Heart left ventricle (tissue), 16 donors: ENCODE results near the gene NDEL1. TPM values are rescaled to one million over a fixed set of nuclear protein-coding genes. Genes with fewer than 3 reads are reported as not detected.

Experiments used
- ATAC-seq, 4 donors: fragments of 200-7000 bp; cut with Tn5 transposase; one replicate each; pipeline ENCODE4 v1.9.1; 2020 to 2022; ENCODE audit warnings: moderate library complexity in 4 of 4, mild to moderate bottlenecking in 3 of 4, moderate number of reproducible peaks in 1 of 4
- DNase-seq, 5 donors: peaks; one replicate each; pipeline ENCODE4 v3.0.0-alpha.2; 2020
- H3K27ac ChIP-seq, 12 donors: fragments of 200-600 bp; sonication (generic) in 4 of 12; one replicate each; pipeline versions ENCODE4 v1.5.0 to v1.8.0; 2016 to 2022; ENCODE audit warnings: mild to moderate bottlenecking in 2 of 12
- H3K27me3 ChIP-seq, 9 donors: fragments of 200-600 bp; sonication (generic) in 2 of 9; one replicate each; pipeline versions ENCODE4 v1.5.1 to v1.8.0; 2016 to 2022; ENCODE audit warnings: mild to moderate bottlenecking in 3 of 9
- H3K36me3 ChIP-seq, 9 donors: fragments of 200-600 bp; sonication (generic) in 2 of 9; one replicate each; pipeline versions ENCODE4 v1.5.0 to v1.8.0; 2018 to 2022; ENCODE audit warnings: mild to moderate bottlenecking in 2 of 9
- H3K4me1 ChIP-seq, 12 donors: fragments of 200-600 bp; sonication (generic) in 4 of 12; one replicate each; pipeline versions ENCODE4 v1.5.0 to v1.8.0; 2016 to 2022; ENCODE audit warnings: mild to moderate bottlenecking in 3 of 12
- H3K4me3 ChIP-seq, 12 donors: fragments of 200-600 bp; sonication (generic) in 4 of 12; one replicate each; pipeline versions ENCODE4 v1.5.0 to v1.8.0; 2017 to 2022; ENCODE audit warnings: mild to moderate bottlenecking in 9 of 12, moderate library complexity in 4 of 12
- H3K9me3 ChIP-seq, 12 donors: fragments of 200-600 bp; sonication (generic) in 4 of 12; one replicate each; pipeline versions ENCODE4 v1.5.0 to v1.8.0; 2016 to 2022; ENCODE audit warnings: mild to moderate bottlenecking in 1 of 12
- POLR2A ChIP-seq, 2 donors: fragments of 450-650 bp; IDR thresholded peaks; one replicate each; pipeline ENCODE4 v1.6.1; 2017; ENCODE audit warnings: antibody characterized with exemption in 2 of 2, mild to moderate bottlenecking in 2 of 2, moderate library complexity in 2 of 2
- whole genome bisulfite sequencing, 4 donors: extraction: QIAGEN DNeasy Blood & Tissue Kit in 2 of 4; methylation state at CpG; one replicate each; pipeline versions ENCODE4 v1.1.5 to v1.1.7; 2013 to 2018; 5-methylcytosine and 5-hydroxymethylcytosine counted together
- intact Hi-C, 10 donors: fragments of 100-400 bp; cut with DNase I; formaldehyde crosslinking; loops; one replicate each; pipeline versions ENCODE4 v1.11.1 to v1.14.2; 2022
- polyA plus RNA-seq, 2 donors: library from polyadenylated mRNA; stranded (reverse); fragments of 200-250 nt; gene quantifications; one replicate each; pipeline ENCODE4 v1.2.3, GENCODE V29; 2013
- total RNA-seq, 9 donors: library from RNA; depleted of rRNA in 2 of 9; stranded (reverse); fragments of >200 nt in 2 of 9; fragmentation: NEBNext Ultra II Directional in 3 of 9; extraction: Animal tissue kit (Norgen Biotek cat#: 25700) in 3 of 9; gene quantifications; one replicate each; pipeline versions ENCODE4 v1.1.0 to v1.2.4, GENCODE V29; 2016 to 2023
- TF ChIP-seq, protein P1 (sequence below), 12 donors: fragments of 200-600 bp; sonication (generic) in 4 of 12; IDR thresholded peaks; one replicate each; pipeline versions ENCODE4 v1.5.0 to v1.8.0; 2018 to 2022; ENCODE audit warnings: antibody characterized with exemption in 12 of 12, mild to moderate bottlenecking in 5 of 12
- donor health status: ischemic (EF 13 %, LVEDD 7.1; RV severe dilation, severe dysfunction).
- donor health status: healthy with polysubstance abuse.
- donor health status: DM: no; HTN: yes; CAD: no.
- donor health status: DM: no; HTN: no; CAD: no.
- donor health status: ischemic (EF 25% LVEDD 6.9; RV normal size, moderate dysfunction).
- donor health status: ischemic (EF 25% LVEDD 5.7; RV mildly dilated, moderate dysfunction).
- donor health status: healthy.
- donor health status: DM: yes; HTN: yes; CAD: no.
- donor health status: ischemic (EF 35%, LVEDD 5.7; RV mildly dilated, moderate dysfunction).
- donor health status: nonischemic (EF 11% LVEDD 7.7; RV severe dilation, severe dysfunction).
- donor health status: DM: yes; HTN: yes; CAD: no.
- donor health status: PGD.
- donor health status: ischemic (EF 29% LVEDD 5.4; RV normal size, mild dysfunction).
- donor health status: nonischemic (EF 23%, LVEDD 6.1; RV moderate dilation, normal function).

NDEL1 gene
- total and polyA plus RNA-seq, 11 donors = 16.5 to 36.4 (median 25.8) TPM

DNA sequence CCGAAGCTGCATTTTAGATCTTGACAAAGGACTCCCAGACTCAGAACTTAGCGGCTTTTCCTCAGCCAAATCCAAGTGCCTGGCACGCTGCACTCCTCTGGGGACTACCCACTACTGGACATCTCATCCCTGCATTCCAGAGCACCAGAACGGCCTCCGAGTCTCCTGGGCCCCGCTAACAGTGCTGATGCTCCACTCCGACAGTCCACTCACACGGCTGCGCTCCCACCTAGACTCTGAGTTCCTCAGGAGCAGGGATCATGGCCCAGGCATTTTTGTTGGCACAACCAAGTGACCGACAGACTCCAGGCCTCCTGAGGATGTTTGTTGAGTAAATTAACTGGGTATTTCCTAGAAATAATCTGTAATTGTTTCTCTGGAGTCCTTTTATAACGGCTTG is 79.1 kb downstream of the NDEL1 start:
- ATAC-seq (no peak), DNase-seq (no peak)
- 88 to 93% (median 92%) methylated on average over 11 of the region's 11 CpGs for WGBS, 4 donors
- H3K4me3 ChIP-seq = no peak overlapping the region
- TF ChIP-seq POLR2A (IDR thresholded peaks at IDR 0.05) = no peak
- TF ChIP-seq, protein P1, sequence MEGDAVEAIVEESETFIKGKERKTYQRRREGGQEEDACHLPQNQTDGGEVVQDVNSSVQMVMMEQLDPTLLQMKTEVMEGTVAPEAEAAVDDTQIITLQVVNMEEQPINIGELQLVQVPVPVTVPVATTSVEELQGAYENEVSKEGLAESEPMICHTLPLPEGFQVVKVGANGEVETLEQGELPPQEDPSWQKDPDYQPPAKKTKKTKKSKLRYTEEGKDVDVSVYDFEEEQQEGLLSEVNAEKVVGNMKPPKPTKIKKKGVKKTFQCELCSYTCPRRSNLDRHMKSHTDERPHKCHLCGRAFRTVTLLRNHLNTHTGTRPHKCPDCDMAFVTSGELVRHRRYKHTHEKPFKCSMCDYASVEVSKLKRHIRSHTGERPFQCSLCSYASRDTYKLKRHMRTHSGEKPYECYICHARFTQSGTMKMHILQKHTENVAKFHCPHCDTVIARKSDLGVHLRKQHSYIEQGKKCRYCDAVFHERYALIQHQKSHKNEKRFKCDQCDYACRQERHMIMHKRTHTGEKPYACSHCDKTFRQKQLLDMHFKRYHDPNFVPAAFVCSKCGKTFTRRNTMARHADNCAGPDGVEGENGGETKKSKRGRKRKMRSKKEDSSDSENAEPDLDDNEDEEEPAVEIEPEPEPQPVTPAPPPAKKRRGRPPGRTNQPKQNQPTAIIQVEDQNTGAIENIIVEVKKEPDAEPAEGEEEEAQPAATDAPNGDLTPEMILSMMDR (IDR thresholded peaks at IDR 0.05) = no peak
- H3K9me3 ChIP-seq = no peaks in the 10 kb centered on the region
- no peaks in the 10 kb centered on the region for H3K27me3 ChIP-seq
- H3K36me3 ChIP-seq = peaks cover 0 to 100% (median 63%) of the 10 kb centered on the region in 9 donors
- H3K27ac ChIP-seq = no peak overlapping the region
- no peaks in the 10 kb centered on the region for H3K4me1 ChIP-seq
- intact Hi-C loops = no loop called here

Other genes with a start within 250 kb of the NDEL1 start
- gene BORCS6, start 245.7 kb upstream of the NDEL1 start, total RNA-seq = 10 to 100 TPM in 3 of 9 donors, 1 to 10 TPM in 6; 6.1 to 13.5 (median 8.1) TPM
- 10 to 100 TPM in 1 of 2 donors, 1 to 10 TPM in 1; 5.1 to 12.9 TPM for gene BORCS6, start 245.7 kb upstream of the NDEL1 start, polyA plus RNA-seq
- 10 to 100 TPM in 1 of 9 donors, 1 to 10 TPM in 1, under 1 TPM in 3, not detected in 4; 0.23 to 10.3 (median 0.81) TPM for gene AURKB, start 225.3 kb upstream of the NDEL1 start, total RNA-seq
- under 1 TPM in 1 of 2 donors, not detected in 1; 0.47 TPM for gene AURKB, start 225.3 kb upstream of the NDEL1 start, polyA plus RNA-seq
- 10 to 100 TPM in 7 of 9 donors, 1 to 10 TPM in 2; 4.6 to 24.4 (median 12.1) TPM for gene CTC1, start 187.8 kb upstream of the NDEL1 start, total RNA-seq
- 10 to 100 TPM in 1 of 2 donors, 1 to 10 TPM in 1; 7.9 to 13.3 TPM for gene CTC1, start 187.8 kb upstream of the NDEL1 start, polyA plus RNA-seq
- gene PFAS, start 186.6 kb upstream of the NDEL1 start, total RNA-seq = 10 to 100 TPM in 7 of 9 donors, 1 to 10 TPM in 2; 7.7 to 23.8 (median 14.1) TPM
- gene PFAS, start 186.6 kb upstream of the NDEL1 start, polyA plus RNA-seq = 10 to 100 TPM in 1 of 2 donors, 1 to 10 TPM in 1; 6.1 to 11.8 TPM
- 10 to 100 TPM; 22.3 to 33.6 (median 27.1) TPM for gene RANGRF, start 147.2 kb upstream of the NDEL1 start, total RNA-seq
- 10 to 100 TPM; 36.3 to 54.2 TPM for gene RANGRF, start 147.2 kb upstream of the NDEL1 start, polyA plus RNA-seq
- 1 to 10 TPM in 8 of 9 donors, under 1 TPM in 1; 0.52 to 7.5 (median 2.1) TPM for gene SLC25A35, start 140.5 kb upstream of the NDEL1 start, total RNA-seq
- 1 to 10 TPM; 2.2 to 3.9 TPM for gene SLC25A35, start 140.5 kb upstream of the NDEL1 start, polyA plus RNA-seq
- gene ARHGEF15, start 125.6 kb upstream of the NDEL1 start, total RNA-seq = 10 to 100 TPM; 14.3 to 40.5 (median 18.2) TPM
- gene ARHGEF15, start 125.6 kb upstream of the NDEL1 start, polyA plus RNA-seq = 10 to 100 TPM; 11.9 to 15.8 TPM
- not detected for gene ODF4, start 96.0 kb upstream of the NDEL1 start, total RNA-seq
- gene ODF4, start 96.0 kb upstream of the NDEL1 start, polyA plus RNA-seq = not detected
- gene RPL26, start 52.7 kb upstream of the NDEL1 start, total RNA-seq = 1,000 to 10,000 TPM in 8 of 9 donors, 100 to 1,000 TPM in 1; 967 to 1,970 (median 1,265) TPM
- 1,000 to 10,000 TPM; 1,139 to 4,104 TPM for gene RPL26, start 52.7 kb upstream of the NDEL1 start, polyA plus RNA-seq
- gene RNF222, start 38.1 kb upstream of the NDEL1 start, total RNA-seq = not detected
- not detected for gene RNF222, start 38.1 kb upstream of the NDEL1 start, polyA plus RNA-seq
- 10 to 100 TPM; 29.0 to 62.1 (median 40.8) TPM for gene MYH10, start 194.8 kb downstream of the NDEL1 start, total RNA-seq
- gene MYH10, start 194.8 kb downstream of the NDEL1 start, polyA plus RNA-seq = 10 to 100 TPM; 10.6 to 25.8 TPM